Myocyte (in vitro differentiated cells): ENCODE data around the gene HYCC1. TPM values are rescaled to one million over a fixed set of nuclear protein-coding genes. Genes with fewer than 3 reads are reported as not detected.

Experiments
- DNase-seq: peaks from one replicate; pipeline ENCODE4 v3.0.0-alpha.2; 2012; ENCODE audit warnings: low read depth
- total RNA-seq: library from RNA; depleted of rRNA; stranded (reverse); fragments of >200 nt; gene quantifications from 2 replicates; pipeline ENCODE4 v1.2.3, GENCODE V29; 2014

Gene HYCC1
- total RNA-seq, 1 donor from 2014 or later = 154 TPM

GRCh38 chr7:23016345-23017253 lies 2.7 kb upstream of the HYCC1 start:
- no peak for DNase-seq

- no peak for DNase-seq
These were observed 751 bp upstream of the HYCC1 start for GRCh38 chr7:23014681-23015080.

GRCh38 chr7:23012908-23013714 lies 819 bp downstream of the HYCC1 start:
- DNase-seq = peak; percentile 62

GRCh38 chr7:23012186-23012585 lies 1.7 kb downstream of the HYCC1 start:
- DNase-seq = no peak

GRCh38 chr7:23011222-23011924 lies 2.6 kb downstream of the HYCC1 start:
- no peak for DNase-seq

- no peak for DNase-seq
These were observed 4.6 kb downstream of the HYCC1 start for GRCh38 chr7:23009303-23009702.

GRCh38 chr7:23004247-23004520 lies 9.7 kb downstream of the HYCC1 start:
- no peak for DNase-seq

GRCh38 chr7:23003505-23004246 lies 10.3 kb downstream of the HYCC1 start:
- DNase-seq = no peak

- DNase-seq = no peak
These were observed 11.2 kb downstream of the HYCC1 start for GRCh38 chr7:23002698-23003097.

GRCh38 chr7:23001610-23002009 lies 12.3 kb downstream of the HYCC1 start:
- no peak for DNase-seq

GRCh38 chr7:23000597-23001360 lies 13.2 kb downstream of the HYCC1 start:
- no peak for DNase-seq

GRCh38 chr7:22998519-22998896 lies 15.4 kb downstream of the HYCC1 start:
- DNase-seq = no peak

- no peak for DNase-seq
These were observed 15.9 kb downstream of the HYCC1 start for GRCh38 chr7:22997871-22998518.

GRCh38 chr7:22996470-22996869 lies 17.5 kb downstream of the HYCC1 start:
- no peak for DNase-seq

GRCh38 chr7:22995011-22995410 lies 18.9 kb downstream of the HYCC1 start:
- no peak for DNase-seq

- DNase-seq = no peak
These were observed 20.8 kb downstream of the HYCC1 start for GRCh38 chr7:22992874-22993840.

GRCh38 chr7:22990588-22990949 lies 23.4 kb downstream of the HYCC1 start:
- DNase-seq = peak; percentile 75

GRCh38 chr7:22989643-22990587 lies 24.0 kb downstream of the HYCC1 start:
- no peak for DNase-seq
